GM12875 (cell line): Measurements from ENCODE around the gene CACNA1G.

Experiments used
- H3K4me3 ChIP-seq: one replicate; pipeline ENCODE4 v1.5.1; 2011; ENCODE audit warnings: low read depth, low read length, control low read depth
- TF ChIP-seq, protein P1 (sequence below): IDR thresholded peaks from 2 replicates; pipeline ENCODE4 v1.5.1; 2011; ENCODE audit warnings: low read depth, mild to moderate bottlenecking, control low read depth, inconsistent platforms, low read length, moderate library complexity, borderline replicate concordance; ENCODE audit not compliant: insufficient read depth

The CACNA1G gene

DNA sequence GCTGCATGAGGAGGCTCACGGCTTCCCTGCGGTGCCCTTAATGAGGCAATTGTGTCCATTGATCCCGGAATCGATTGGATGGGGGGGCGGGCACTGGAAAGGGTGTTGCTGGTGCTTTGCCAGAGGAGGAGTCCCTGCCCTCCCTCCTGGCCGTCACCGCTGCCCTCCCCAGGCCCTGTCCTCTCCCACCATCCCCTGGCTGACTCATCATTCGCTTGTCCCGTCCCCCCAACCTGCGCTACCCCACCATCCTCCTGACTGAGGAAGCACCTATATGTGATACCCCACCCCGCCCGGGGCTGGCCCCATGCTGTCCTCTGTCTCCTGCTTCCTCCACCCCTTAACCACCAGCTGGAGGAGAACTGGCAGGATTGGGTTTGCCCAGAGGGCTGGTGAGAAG is 20.8 kb downstream of the CACNA1G start:
- TF ChIP-seq, protein P1, sequence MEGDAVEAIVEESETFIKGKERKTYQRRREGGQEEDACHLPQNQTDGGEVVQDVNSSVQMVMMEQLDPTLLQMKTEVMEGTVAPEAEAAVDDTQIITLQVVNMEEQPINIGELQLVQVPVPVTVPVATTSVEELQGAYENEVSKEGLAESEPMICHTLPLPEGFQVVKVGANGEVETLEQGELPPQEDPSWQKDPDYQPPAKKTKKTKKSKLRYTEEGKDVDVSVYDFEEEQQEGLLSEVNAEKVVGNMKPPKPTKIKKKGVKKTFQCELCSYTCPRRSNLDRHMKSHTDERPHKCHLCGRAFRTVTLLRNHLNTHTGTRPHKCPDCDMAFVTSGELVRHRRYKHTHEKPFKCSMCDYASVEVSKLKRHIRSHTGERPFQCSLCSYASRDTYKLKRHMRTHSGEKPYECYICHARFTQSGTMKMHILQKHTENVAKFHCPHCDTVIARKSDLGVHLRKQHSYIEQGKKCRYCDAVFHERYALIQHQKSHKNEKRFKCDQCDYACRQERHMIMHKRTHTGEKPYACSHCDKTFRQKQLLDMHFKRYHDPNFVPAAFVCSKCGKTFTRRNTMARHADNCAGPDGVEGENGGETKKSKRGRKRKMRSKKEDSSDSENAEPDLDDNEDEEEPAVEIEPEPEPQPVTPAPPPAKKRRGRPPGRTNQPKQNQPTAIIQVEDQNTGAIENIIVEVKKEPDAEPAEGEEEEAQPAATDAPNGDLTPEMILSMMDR: no peak
- no peak overlapping the region for H3K4me3 ChIP-seq

DNA sequence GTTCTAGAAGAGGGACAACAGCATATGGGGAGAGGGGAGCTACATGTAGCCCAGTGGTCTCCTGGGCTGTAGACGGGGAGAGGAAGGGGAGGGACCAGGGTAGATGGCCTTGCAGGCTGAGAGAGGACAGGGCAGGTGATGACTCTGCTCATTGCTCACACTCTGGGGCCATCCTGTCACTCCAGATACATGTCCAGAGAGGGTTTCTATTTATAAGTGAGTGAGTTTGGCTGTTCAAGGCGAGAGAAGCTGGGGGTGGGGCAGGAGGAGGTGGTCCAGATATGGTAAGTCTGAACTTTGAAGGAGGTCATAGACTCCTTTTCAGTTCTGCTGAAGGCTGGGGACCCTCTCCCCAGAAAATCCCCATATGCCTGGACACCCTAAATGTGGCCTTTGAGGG is 22.2 kb downstream of the CACNA1G start:
- H3K4me3 ChIP-seq: no peak overlapping the region
- TF ChIP-seq, protein P1: no peak

DNA sequence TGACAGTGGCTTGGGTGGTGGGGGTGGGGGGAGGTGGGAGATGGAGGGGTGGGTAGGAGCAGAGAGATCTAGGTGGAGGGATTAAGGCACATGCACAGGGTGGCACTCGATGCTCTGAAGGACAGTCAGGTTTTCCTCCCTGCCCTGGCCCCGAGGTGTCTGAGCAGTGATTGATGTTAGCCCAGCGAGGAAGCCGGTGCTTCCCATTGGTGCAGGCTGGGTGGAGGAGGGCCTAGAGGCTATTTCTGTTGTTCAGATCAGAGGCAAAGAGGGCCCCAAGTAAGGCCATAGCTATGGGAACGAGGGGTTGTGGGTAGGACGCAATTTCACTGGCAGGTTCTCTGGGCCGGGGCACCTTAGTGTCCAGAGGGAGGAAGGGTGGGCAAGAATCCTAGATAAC is 23.1 kb downstream of the CACNA1G start:
- TF ChIP-seq, protein P1: no peak
- H3K4me3 ChIP-seq: no peak overlapping the region

DNA sequence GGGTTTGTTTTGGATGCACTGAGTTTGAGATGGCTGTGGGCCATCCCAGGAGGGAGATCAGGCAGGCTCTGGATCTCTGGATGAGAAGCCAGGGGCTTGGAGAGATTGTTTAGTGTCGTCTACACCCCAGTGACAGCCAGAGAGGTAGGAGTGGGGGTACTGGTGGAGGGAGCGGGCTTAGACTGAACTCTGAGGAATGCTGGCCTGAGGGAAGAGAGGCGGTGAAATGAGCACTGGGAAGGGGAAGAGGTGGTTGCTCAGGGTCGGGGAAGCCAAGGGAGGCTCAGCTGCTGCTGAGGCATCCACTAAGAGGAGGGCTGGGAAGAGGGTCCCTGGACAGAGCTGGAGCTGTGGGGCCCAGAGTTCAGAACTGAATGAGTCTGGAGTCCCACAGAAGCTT is 23.6 kb downstream of the CACNA1G start:
- TF ChIP-seq, protein P1: no peak
- no peak overlapping the region for H3K4me3 ChIP-seq

DNA sequence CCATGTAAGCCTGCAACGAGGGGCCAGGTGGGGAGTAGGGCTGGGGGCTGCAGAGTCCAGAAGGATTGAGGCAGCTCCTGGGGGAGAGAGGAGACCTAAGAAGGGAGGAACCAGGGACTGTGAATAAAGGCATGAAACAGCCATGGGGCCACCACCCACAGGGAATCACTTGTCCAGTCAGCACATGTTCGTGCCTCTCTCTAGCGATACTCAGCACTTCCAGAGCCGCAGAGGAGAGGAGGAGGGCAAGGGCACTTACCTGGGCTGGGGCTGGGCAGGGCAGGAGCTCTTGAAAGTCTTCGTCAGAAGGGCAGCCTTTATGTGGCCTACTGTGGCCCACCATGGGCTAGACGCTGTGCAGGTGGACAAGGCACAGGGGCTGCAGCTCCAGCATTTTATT is 24.2 kb downstream of the CACNA1G start:
- TF ChIP-seq, protein P1: no peak
- H3K4me3 ChIP-seq: no peak overlapping the region

DNA sequence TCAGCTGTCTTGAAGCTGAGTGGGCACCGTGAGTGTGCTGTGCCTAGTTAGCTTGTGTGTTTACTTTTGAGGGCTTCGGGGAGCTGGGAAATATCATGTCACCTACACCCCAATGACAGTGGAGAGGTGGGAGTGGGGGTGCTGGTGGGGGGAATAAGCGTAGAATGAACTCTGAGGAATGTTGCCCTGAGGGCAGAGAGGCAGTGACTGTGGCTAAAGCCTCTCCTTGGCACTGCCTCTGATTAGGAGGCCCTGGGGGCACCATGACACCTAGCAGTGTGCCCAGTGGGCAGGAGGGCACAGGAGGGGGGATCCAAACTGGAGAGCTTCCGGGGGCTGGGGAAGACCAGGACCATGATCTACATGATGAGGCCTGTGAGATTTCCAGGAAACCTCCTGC is 24.8 kb downstream of the CACNA1G start:
- H3K4me3 ChIP-seq: no peak overlapping the region
- TF ChIP-seq, protein P1: no peak

DNA sequence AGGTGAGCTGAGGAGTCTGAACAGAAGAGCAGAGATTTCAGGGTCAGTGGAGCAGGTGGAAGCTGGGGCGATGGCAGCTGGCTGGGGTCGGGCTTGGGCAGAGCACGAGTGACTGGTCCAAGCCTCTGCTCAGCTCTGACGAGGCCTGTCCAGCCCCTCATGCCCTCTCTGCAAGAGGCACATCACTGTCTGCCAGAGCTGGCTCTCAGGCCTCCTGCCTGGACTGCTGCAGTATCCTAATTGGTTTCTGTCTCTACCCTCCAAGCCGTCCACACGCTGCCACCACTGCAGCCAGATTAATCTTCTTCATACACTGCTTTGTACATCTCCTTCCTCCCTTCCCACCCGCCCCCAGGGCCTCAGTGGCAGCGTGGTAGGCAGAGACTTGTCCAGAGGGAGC is 25.4 kb downstream of the CACNA1G start:
- TF ChIP-seq, protein P1: no peak
- no peak overlapping the region for H3K4me3 ChIP-seq
